Gastrocnemius medialis (tissue), 4 donors: Measurements from ENCODE around the gene PRSS56. TPM values are rescaled to one million over a fixed set of nuclear protein-coding genes. Genes with fewer than 3 reads are reported as not detected.

Experiments
- ATAC-seq, 2 donors: fragments of 150-250 bp; one replicate each; pipeline ENCODE4 v1.9.1; 2016
- DNase-seq, 2 donors: peaks; one replicate each; pipeline ENCODE4 v3.0.0-alpha.2; 2019
- H3K27ac ChIP-seq, 4 donors: fragments of 200-600 bp; sonication (generic); 1 replicate in 1 of 4; 2 replicates in 3 of 4; pipeline ENCODE4 v1.5.1; 2016 to 2018; ENCODE audit warnings: mild to moderate bottlenecking in 2 of 4, moderate library complexity in 1 of 4
- H3K27me3 ChIP-seq, 3 donors: fragments of 200-600 bp; sonication (generic) in 2 of 3; 1 replicate in 1 of 3; 2 replicates in 2 of 3; pipeline versions ENCODE4 v1.5.1 to v1.6.0; 2016 to 2019; ENCODE audit warnings: mild to moderate bottlenecking in 1 of 3, moderate library complexity in 1 of 3
- H3K36me3 ChIP-seq, 2 donors: fragments of 200-600 bp; sonication (generic) in 1 of 2; one replicate each; pipeline ENCODE4 v1.5.1; 2017 to 2018
- H3K4me1 ChIP-seq, 2 donors: fragments of 200-600 bp; sonication (generic) in 1 of 2; one replicate each; pipeline ENCODE4 v1.5.1; 2016 to 2017; ENCODE audit warnings: mild to moderate bottlenecking in 2 of 2
- H3K4me3 ChIP-seq, 4 donors: fragments of 200-600 bp; sonication (generic) in 3 of 4; 1 replicate in 1 of 4; 2 replicates in 3 of 4; pipeline ENCODE4 v1.5.1; 2016 to 2019; ENCODE audit warnings: mild to moderate bottlenecking in 2 of 4
- H3K9me3 ChIP-seq, 3 donors: fragments of 200-600 bp; sonication (generic) in 2 of 3; 1 replicate in 1 of 3; 2 replicates in 2 of 3; pipeline ENCODE4 v1.5.1; 2016 to 2019
- POLR2A ChIP-seq, 2 donors: fragments of 450-650 bp; IDR thresholded peaks; one replicate each; pipeline ENCODE4 v1.6.1; 2017; ENCODE audit warnings: antibody characterized with exemption in 2 of 2, mild to moderate bottlenecking in 2 of 2, moderate library complexity in 2 of 2
- in situ Hi-C, 4 donors: fragments of 200-750 bp; cut with MboI; loops; one replicate each; pipeline versions ENCODE4 v1.15.0 to v1.8.0; 2017; ENCODE audit warnings: low sequenced_read_pairs in 4 of 4
- intact Hi-C: fragments of 100-400 bp; cut with DNase I; formaldehyde crosslinking; loops from one replicate; pipeline ENCODE4 v1.15.1; 2023; ENCODE audit warnings: low total_unique reads
- total RNA-seq, 4 donors: library from RNA; depleted of rRNA; stranded (reverse); fragments of >200 nt; gene quantifications; one replicate each; pipeline versions ENCODE4 v1.1.0 to v1.2.3, GENCODE V29; 2016
- TF ChIP-seq, protein P1 (sequence below), 5 experiments: fragments of 450-650 bp in 3 of 5; fragments of 200-600 bp in 2 of 5; sonication (generic) in 2 of 5; IDR thresholded peaks in 4 of 5; conservative IDR thresholded peaks in 1 of 5; 1 replicate in 4 of 5; 2 replicates in 1 of 5; pipeline ENCODE4 v1.5.1; 2016 to 2019; ENCODE audit warnings: antibody characterized with exemption in 5 of 5, mild to moderate bottlenecking in 3 of 5, moderate library complexity in 3 of 5

Gene PRSS56
- total RNA-seq, 4 donors from 2014 or later, result 1.0 to 3.2 (median 2.2) TPM

- no peaks in the 10 kb centered on the region for H3K36me3 ChIP-seq
- DNase-seq, result no peak
- peak overlapping the region in 3 of 4 donors; percentile 69 to 88 (median 87) for H3K27ac ChIP-seq
- ATAC-seq, result no peak
- no peaks in the 10 kb centered on the region for H3K9me3 ChIP-seq
- TF ChIP-seq, protein P1, sequence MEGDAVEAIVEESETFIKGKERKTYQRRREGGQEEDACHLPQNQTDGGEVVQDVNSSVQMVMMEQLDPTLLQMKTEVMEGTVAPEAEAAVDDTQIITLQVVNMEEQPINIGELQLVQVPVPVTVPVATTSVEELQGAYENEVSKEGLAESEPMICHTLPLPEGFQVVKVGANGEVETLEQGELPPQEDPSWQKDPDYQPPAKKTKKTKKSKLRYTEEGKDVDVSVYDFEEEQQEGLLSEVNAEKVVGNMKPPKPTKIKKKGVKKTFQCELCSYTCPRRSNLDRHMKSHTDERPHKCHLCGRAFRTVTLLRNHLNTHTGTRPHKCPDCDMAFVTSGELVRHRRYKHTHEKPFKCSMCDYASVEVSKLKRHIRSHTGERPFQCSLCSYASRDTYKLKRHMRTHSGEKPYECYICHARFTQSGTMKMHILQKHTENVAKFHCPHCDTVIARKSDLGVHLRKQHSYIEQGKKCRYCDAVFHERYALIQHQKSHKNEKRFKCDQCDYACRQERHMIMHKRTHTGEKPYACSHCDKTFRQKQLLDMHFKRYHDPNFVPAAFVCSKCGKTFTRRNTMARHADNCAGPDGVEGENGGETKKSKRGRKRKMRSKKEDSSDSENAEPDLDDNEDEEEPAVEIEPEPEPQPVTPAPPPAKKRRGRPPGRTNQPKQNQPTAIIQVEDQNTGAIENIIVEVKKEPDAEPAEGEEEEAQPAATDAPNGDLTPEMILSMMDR (IDR thresholded peaks at IDR 0.05 in 4 of 5, conservative IDR thresholded peaks at IDR 0.05 in 1 of 5), result no peak
- in situ Hi-C loops (no loop called here), intact Hi-C loops (no loop called here)
- H3K4me1 ChIP-seq, result peaks cover 26 to 52% of the 10 kb centered on the region in 2 donors
- no peak overlapping the region for H3K4me3 ChIP-seq
- H3K27me3 ChIP-seq, result no peaks in the 10 kb centered on the region
Observed at GRCh38 chr2:232541195-232541960, 21.2 kb downstream of the PRSS56 start.

- no peak overlapping the region for H3K4me3 ChIP-seq
- peaks cover 24 to 45% of the 10 kb centered on the region in 2 donors for H3K4me1 ChIP-seq
- ATAC-seq (no peak), DNase-seq (no peak)
- no peak for TF ChIP-seq POLR2A (IDR thresholded peaks at IDR 0.05)
- TF ChIP-seq, protein P1 (IDR thresholded peaks at IDR 0.05 in 4 of 5, conservative IDR thresholded peaks at IDR 0.05 in 1 of 5), result no peak
- intact Hi-C loops, result no loop called here
- H3K27me3 ChIP-seq, result no peaks in the 10 kb centered on the region
- in situ Hi-C loops, result no loop called here
- H3K36me3 ChIP-seq, result no peaks in the 10 kb centered on the region
- peak overlapping the region in 2 of 4 donors; percentile 87 to 88 for H3K27ac ChIP-seq
- H3K9me3 ChIP-seq, result no peaks in the 10 kb centered on the region
Observed at GRCh38 chr2:232541961-232542714, 21.9 kb downstream of the PRSS56 start.

DNA sequence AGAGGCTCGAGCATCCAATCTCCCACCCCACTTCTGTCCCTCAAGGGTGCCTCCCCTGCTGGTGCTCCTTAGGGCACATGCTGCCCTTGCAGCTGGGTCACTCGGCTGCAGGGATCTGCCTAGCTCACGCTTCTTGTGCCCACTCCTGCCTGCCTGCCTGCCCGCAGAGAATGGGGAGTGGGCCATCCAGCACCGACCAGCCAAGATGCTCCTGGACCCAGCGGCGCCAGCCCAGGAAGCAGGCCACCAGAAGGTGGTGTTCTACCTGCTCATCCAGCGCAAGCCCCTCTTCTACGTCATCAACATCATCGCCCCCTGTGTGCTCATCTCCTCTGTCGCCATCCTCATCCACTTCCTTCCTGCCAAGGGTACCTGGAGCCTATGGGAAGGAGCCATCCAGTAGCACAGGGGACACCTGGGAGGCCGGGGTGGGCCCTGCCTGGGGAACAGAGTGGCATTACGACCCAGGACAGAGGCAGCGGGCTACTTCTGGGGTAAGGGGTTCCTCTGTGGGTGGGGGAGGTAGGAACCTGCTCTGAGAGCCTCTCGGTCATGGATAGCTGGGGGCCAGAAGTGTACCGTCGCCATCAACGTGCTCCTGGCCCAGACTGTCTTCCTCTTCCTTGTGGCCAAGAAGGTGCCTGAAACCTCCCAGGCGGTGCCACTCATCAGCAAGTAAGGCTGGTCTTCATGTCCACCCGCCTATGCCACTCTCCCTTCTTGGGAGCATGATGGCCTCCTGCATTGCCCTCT, 22.7 kb downstream of the PRSS56 start:
- in situ Hi-C loops, result no loop called here
- no peak for TF ChIP-seq POLR2A (IDR thresholded peaks at IDR 0.05)
- TF ChIP-seq, protein P1 (IDR thresholded peaks at IDR 0.05 in 4 of 5, conservative IDR thresholded peaks at IDR 0.05 in 1 of 5), result no peak
- intact Hi-C loops, result no loop called here

DNA sequence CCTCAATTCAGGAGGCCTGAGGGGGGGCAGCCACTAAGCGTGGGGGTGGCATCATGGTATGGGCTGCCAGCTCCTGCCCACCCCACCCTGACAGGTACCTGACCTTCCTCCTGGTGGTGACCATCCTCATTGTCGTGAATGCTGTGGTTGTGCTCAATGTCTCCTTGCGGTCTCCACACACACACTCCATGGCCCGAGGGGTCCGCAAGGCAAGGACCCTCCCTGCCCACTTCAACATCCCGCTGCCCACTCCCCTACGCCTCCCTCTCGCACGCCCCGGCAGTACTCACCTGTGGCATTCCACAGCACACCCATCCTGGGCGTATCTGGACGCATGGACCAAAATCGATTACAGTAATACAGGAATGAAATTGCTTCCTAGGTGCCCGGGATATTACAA, 23.3 kb downstream of the PRSS56 start:
- ATAC-seq, result no peak
- peak overlapping the region in 1 of 4 donors; percentile 45 for H3K27ac ChIP-seq
- no peaks in the 10 kb centered on the region for H3K36me3 ChIP-seq
- no peak for TF ChIP-seq POLR2A (IDR thresholded peaks at IDR 0.05)
- TF ChIP-seq, protein P1 (IDR thresholded peaks at IDR 0.05 in 4 of 5, conservative IDR thresholded peaks at IDR 0.05 in 1 of 5), result no peak
- intact Hi-C loops (no loop called here), in situ Hi-C loops (no loop called here)
- DNase-seq, result no peak
- no peaks in the 10 kb centered on the region for H3K27me3 ChIP-seq
- peaks cover 16 to 31% of the 10 kb centered on the region in 2 donors for H3K4me1 ChIP-seq
- H3K4me3 ChIP-seq, result no peak overlapping the region
- H3K9me3 ChIP-seq, result no peaks in the 10 kb centered on the region

More for the DNA sequence above, 22.7 kb downstream of the PRSS56 start:
- Histone ChIP-seq H3K4me1 (peaks cover 16 to 37% of the 10 kb centered on the region in 2 donors), H3K4me3 (no peak overlapping the region), H3K9me3 (no peaks in the 10 kb centered on the region), H3K27ac (peak overlapping the region in 2 of 4 donors; percentile 34 to 88), H3K27me3 (no peaks in the 10 kb centered on the region), H3K36me3 (no peaks in the 10 kb centered on the region)
- no peak for DNase-seq
- no peak for ATAC-seq
